Tibial nerve (tissue), 3 donors: ENCODE data around the gene FBP1.

ENCODE experiments used
- EP300 ChIP-seq, 2 donors: sonication (generic); formaldehyde crosslinking; IDR thresholded peaks; one replicate each; pipeline ENCODE4 v1.6.1; 2017; ENCODE audit warnings: antibody characterized with exemption in 2 of 2, mild to moderate bottlenecking in 1 of 2
- POLR2A ChIP-seq, 2 donors: fragments of 450-650 bp; IDR thresholded peaks; one replicate each; pipeline ENCODE4 v1.6.1; 2017; ENCODE audit warnings: antibody characterized with exemption in 2 of 2, mild to moderate bottlenecking in 2 of 2, moderate library complexity in 2 of 2

GRCh38 chr9:94606646-94607422 lies 32.5 kb downstream of the FBP1 start:
- no peak for TF ChIP-seq POLR2A (IDR thresholded peaks at IDR 0.05)
- no peak for TF ChIP-seq EP300 (IDR thresholded peaks at IDR 0.05)
